OCI-M2 (cell line): Measurements from ENCODE around the gene RNF169.
"Not testable (repeated sequence)": the region's sequence is repeated elsewhere in the genome, so short reads cannot be mapped to it uniquely, and the experiment has no call there.

ENCODE experiments used
- DNase-seq: peaks from one replicate; lab custom pipeline; 2025; ENCODE audit not compliant: unreplicated experiment; lab: John Stamatoyannopoulos, UW

The RNF169 gene

DNA sequence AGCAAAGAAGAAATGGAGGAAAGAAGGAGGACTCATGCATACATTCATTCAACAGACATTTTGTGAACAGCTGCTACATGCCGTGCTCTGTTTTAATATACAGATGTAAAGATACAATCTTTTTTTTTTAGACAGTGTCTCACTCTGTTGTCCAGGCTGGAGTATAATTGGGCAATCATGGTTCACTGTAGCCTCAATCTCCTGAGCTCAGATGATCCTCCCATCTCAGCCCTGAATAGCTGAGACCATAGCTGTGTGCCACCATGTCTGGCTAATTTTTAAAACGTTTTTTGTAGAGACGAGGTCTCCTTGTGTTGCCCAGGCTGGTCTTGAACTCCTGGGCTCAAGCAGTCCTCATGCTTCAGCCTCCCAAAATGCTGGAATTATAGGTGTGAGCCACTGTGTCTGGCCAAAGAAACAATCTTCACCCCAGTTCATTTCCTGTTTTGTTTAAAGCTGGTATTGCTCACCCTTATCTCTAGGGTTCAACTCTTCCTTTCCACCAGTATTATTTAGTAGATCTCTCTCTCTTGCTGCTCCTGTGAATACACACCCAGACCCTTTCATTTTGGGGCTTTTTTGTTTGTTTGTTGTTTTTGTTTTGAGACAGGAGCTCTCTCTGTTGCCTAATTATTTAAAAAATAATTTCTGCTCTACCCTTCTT lies 69.8 kb downstream of the RNF169 start:
- DNase-seq: no peak

- DNase-seq: no peak
Measured at GRCh38 chr11:74819400-74819799, 70.8 kb downstream of the RNF169 start.

- DNase-seq: no peak
Measured at GRCh38 chr11:74820763-74821162, 72.1 kb downstream of the RNF169 start.

GRCh38 chr11:74822170-74822569 lies 73.5 kb downstream of the RNF169 start:
- DNase-seq: no peak

GRCh38 chr11:74824285-74824982 lies 75.8 kb downstream of the RNF169 start:
- DNase-seq: no peak

- DNase-seq: not testable (repeated sequence)
Measured at GRCh38 chr11:74825596-74825995, 76.9 kb downstream of the RNF169 start.

GRCh38 chr11:74826901-74827300 lies 78.3 kb downstream of the RNF169 start:
- DNase-seq: no peak

DNA sequence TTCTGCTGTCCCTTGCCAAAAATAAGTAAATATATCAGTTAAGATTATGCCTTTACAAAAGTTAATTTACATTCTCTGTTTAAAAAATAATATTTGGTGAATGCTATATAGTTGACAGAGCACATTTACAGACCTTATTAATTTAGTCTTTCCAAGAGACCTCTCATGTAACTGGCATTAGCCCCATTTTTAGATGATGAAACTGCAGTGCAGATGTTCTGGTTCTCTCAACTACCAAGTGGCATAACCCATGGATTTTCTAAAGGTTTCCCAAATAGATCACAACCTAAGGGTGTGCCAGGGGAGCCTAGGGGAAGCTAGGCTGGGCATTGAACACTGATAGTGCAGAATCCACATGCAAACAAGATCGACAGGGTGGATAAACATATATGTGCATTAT lies 88.5 kb downstream of the RNF169 start:
- no peak for DNase-seq

DNA sequence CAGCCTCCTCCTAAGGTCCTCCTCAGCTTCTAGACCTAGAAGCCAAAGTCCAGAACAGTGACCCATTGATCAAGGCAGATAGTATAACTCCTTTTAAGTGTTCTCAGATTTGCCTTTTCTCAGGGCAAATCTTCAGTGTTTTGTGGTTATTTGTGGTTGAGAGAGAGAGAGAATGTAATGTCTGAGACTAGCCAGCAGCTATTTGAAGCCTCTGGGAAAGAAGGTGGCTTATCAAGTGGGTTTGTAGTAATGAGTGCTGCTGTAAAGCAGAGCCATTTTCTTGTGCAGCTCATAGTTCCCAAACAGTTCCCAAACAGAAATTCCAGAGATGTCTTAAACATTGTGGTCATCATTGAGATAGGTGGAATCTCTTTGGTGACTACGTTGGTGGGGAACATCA lies 89.5 kb downstream of the RNF169 start:
- DNase-seq: no peak

DNA sequence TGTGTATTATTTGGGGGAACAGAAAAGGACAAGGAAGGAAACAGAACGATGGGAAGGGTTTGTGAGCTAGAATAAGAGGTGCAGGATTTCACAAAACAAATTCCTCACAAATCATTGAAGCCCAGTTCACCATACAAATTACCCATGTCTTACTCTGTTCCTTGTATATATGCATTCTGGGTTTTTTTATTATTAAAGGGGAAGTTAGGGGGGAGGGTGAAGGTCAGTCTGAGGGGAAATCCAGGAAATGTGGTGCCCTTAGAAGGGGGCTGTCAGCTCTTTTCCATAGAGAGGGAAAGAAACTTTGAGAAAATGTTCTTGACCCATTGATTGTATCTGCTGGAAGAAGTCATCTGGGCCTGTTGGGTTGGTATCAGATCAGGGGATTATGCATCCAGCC lies 90.8 kb downstream of the RNF169 start:
- DNase-seq: no peak

- no peak for DNase-seq
Measured at GRCh38 chr11:74839971-74840370, 91.3 kb downstream of the RNF169 start.

DNA sequence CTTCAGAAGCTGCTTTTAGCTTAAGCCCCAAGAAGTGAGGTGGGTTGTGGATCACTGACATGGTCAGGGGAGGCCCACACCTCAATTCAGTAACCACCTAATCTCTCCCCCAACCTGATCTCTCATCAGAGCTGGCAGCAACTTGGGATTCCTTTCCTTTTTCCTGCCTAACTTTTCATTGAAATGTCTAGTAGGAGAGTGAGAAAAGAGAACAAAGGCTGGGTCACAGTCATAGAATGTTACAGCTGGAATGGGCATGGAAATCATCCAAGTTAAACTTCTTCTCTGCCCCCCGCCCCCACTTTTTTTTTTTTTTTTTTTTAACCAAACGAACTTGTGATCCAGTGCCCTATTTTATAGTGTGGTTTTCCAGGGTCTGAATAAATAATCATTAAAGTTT lies 91.8 kb downstream of the RNF169 start:
- no peak for DNase-seq

- DNase-seq: no peak
Measured at GRCh38 chr11:74842967-74843366, 94.3 kb downstream of the RNF169 start.

- no peak for DNase-seq
Measured at GRCh38 chr11:74844072-74844471, 95.4 kb downstream of the RNF169 start.

GRCh38 chr11:74844865-74845264 lies 96.2 kb downstream of the RNF169 start:
- DNase-seq: no peak

- no peak for DNase-seq
Measured at GRCh38 chr11:74845978-74846517, 97.4 kb downstream of the RNF169 start.

GRCh38 chr11:74846770-74847169 lies 98.1 kb downstream of the RNF169 start:
- DNase-seq: no peak

- no peak for DNase-seq
Measured at GRCh38 chr11:74847395-74847794, 98.7 kb downstream of the RNF169 start.

DNA sequence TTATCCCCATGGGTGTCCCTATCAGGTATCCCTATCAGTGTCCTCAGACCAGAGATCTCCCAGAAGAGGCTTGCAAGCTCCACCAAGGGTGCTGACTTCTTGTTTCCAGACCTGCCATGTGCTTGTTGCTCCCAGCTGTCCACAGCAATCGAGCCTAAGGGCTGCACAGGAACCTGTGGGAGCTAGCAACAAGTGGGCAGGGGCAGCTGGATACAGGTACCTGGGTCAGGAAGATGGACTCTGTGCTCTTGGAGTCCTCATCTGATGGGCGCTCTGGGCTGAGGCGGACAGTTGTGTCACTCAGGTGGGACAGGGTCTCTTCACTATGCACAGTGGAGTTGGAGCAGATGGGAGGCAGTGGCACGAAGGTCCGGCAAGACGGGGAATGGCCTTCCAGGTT lies 99.2 kb downstream of the RNF169 start:
- no peak for DNase-seq

- no peak for DNase-seq
Measured at GRCh38 chr11:74849525-74850391, 101.1 kb downstream of the RNF169 start.

DNA sequence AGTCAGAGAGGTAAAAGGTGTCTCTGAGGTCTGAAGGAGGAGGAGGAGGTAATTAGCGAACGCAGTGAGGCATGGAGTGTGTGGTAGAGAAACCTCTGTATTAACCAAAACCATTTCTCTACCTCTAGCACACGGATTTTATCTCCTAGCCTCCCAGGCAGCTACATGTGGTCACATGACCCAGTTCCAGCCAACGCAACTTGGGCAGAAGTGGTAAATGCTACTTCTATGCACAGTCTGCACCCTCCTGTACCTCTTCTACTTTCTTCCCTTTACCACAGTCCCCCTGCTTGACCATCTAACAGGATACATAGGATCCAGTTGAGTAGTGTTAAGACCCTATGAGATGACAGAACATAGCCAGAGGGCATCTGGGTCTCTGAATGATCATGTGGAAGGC lies 104.6 kb downstream of the RNF169 start:
- no peak for DNase-seq

- no peak for DNase-seq
Measured at GRCh38 chr11:74860743-74861142, 112.1 kb downstream of the RNF169 start.
